ENCODE data around the gene GJA3. TPM values are rescaled to one million over a fixed set of nuclear protein-coding genes. Genes with fewer than 3 reads are reported as not detected.

GJA3 gene
- total RNA-seq, result under 1 TPM; 0.75 to 0.76 TPM

DNA sequence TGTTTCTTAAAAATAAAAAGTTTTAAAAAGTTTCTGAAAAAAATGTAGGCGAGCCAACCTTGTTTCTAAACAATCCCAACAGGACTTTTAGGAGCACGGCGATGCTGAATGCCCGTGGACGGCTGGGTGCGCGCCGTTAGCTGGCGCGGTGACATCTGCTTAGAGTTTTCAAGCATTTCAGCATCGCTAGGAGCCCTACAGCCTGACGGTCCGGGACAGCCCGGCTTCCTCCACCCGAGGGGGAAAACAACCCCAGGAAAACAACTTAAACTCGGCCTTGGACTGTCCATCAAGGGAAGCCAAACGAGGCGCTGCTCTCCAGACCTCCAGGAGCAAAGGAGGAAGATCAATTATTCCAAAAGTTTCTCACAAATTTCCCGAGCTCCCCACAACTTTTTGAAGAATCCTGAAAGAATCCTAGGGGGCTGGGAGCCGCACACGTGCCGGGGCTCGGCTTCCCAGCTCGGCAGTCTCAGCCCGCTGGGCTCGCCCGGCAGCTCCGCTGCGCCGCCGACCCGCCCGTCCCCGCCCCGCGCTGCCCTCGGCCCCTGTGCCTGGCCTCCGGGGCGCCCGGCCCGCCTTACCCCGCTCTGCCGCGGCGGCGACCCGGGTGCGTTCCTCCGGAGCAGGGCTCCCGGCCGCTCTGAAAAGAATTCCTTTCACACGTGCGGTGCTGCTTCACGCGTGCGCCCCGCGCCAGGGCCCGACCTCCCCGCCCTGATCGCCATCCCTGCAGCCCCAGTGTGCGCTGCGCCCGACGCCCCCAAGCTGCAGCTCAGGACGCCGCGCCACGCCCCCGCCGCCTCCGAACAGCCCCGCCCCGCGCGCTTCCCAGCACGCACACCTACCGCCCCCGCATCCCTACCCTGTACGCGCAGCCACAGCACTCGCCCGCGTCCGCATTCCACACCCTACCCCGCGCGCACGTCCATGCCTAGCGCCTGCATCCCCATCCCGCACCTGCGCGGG, at the start of gene GJA3:
TSS of gene GJA3 (minus strand) at position 747 of the 969 bp plus-strand sequence. CDS start 17,764 bp downstream, outside the sequence.
- ATAC-seq, result peak; percentile 81

DNA sequence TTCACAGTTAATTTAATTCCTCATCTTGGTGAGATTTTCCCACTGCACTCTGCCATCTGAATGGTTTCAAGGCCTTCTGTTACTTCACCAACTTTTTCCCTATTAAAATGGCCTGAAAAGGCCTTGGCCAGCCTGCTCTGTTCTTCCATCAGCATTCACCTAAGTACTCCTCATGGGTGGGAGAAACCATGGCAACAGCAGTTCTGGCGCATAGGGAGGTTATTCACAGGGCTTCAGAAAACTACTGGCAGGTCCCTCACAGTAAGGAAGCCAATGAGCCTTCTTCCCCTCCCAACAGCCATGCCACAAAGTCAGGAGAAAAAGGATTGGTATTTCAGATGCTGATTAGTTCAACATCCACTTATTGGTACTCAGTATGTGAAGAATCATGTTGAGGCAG, 49.1 kb upstream of the GJA3 start:
- peaks cover 15% of the 10 kb centered on the region for H3K27me3 Mint-ChIP-seq
- no peak overlapping the region for H3K4me3 Mint-ChIP-seq
- no peaks in the 10 kb centered on the region for H3K36me3 Mint-ChIP-seq
- no peak overlapping the region for H3K27ac Mint-ChIP-seq
- no peaks in the 10 kb centered on the region for H3K4me1 Mint-ChIP-seq
- CTCF ChIA-PET, result interaction anchor here (1.2 kb wide), 1 partner anchor 13 kb away, joined by 4 read pairs; no protein-coding TSS in a partner anchor
- ATAC-seq (no peak), DNase-seq (no peak)
- no peaks in the 10 kb centered on the region for H3K9me3 Mint-ChIP-seq (ENCODE audit: low read depth)

More for the DNA sequence above, at the start of gene GJA3:
- H3K9me3 Mint-ChIP-seq (ENCODE audit: low read depth), result no peaks in the 10 kb centered on the region
- H3K27ac Mint-ChIP-seq, result peak within 1 kb of the TSS; percentile 5
- CTCF ChIA-PET, result interaction anchor here (0.9 to 4.4 kb wide), 4 partner anchors 17 to 175 kb away, joined by 3 to 37 read pairs (median 16); no protein-coding TSS in a partner anchor
- H3K4me3 Mint-ChIP-seq, result peak within 1 kb of the TSS; percentile 76
- peaks cover 21% of the 10 kb centered on the region for H3K4me1 Mint-ChIP-seq
- H3K36me3 Mint-ChIP-seq, result no peaks in the 10 kb centered on the region
- peak; percentile 73 for DNase-seq
- H3K27me3 Mint-ChIP-seq, result peaks cover 41% of the 10 kb centered on the region

DNA sequence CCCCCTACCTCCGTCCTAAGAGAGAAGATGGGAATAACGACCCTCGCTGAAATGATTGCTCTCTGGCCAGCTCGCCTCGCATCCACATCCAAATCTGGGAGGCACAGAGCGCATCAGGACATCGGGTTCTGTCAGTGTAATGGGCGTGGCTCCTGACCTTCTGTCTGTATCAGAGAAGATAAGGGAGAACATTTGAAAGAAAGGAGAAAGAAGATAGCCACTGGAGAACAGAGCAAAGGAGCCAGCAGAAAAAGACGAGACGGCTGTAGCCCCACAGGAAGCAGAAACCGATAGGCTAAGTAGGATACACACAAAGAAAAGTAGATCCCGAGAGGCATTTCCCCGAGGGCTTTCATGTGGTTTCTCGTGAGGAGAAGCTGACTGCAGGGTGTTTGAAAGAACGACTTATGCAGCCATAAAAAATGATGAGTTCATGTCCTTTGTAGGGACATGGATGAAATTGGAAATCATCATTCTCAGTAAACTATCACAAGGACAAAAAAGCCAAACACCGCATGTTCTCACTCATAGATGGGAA, 45.9 kb upstream of the GJA3 start:
- H3K27ac Mint-ChIP-seq, result no peak overlapping the region
- CTCF ChIA-PET, result interaction anchor here (1.2 kb wide), 1 partner anchor 9 kb away, joined by 4 read pairs; no protein-coding TSS in a partner anchor
- no peaks in the 10 kb centered on the region for H3K36me3 Mint-ChIP-seq
- H3K9me3 Mint-ChIP-seq (ENCODE audit: low read depth), result peaks cover under 1% of the 10 kb centered on the region
- no peak for ATAC-seq
- no peak for DNase-seq
- H3K4me1 Mint-ChIP-seq, result no peaks in the 10 kb centered on the region
- peaks cover 19% of the 10 kb centered on the region for H3K27me3 Mint-ChIP-seq
- no peak overlapping the region for H3K4me3 Mint-ChIP-seq

DNA sequence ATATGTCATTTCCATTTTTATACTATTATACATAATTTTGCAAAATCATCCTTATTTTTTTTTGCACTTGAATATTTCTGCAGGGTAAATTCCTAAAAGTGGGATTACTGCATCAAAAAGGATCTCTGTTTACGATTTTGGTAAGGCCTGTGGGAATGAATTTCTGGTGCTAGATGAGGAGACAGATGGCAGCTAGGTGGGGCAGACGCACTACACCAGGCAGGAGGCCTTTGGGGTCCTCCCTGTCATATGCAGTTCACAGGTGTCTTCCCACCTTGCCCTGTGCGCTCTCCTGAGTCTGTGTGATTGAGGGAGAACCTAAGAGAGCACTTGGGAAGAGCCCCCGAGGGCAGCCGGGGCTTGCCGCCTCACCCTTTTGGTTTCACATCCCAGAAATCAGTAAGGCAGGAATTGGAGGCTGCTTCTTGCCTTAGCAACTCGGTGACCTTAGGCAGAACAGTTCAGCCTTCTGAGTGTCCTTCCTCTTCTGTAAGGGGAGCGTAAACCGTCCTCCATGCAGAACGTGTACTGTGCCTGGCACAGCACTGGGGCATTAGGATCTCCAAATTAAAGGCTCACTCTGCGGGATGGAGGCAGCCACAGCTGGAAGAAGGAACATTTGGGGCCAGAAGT, 45.3 kb upstream of the GJA3 start:
- no peak for DNase-seq
- peaks cover 3% of the 10 kb centered on the region for H3K9me3 Mint-ChIP-seq (ENCODE audit: low read depth)
- peaks cover 21% of the 10 kb centered on the region for H3K27me3 Mint-ChIP-seq
- H3K36me3 Mint-ChIP-seq, result no peaks in the 10 kb centered on the region
- no peak overlapping the region for H3K27ac Mint-ChIP-seq
- CTCF ChIA-PET, result interaction anchor here (1.2 kb wide), 1 partner anchor 9 kb away, joined by 4 read pairs; no protein-coding TSS in a partner anchor
- ATAC-seq, result no peak
- H3K4me1 Mint-ChIP-seq, result no peaks in the 10 kb centered on the region
- H3K4me3 Mint-ChIP-seq, result no peak overlapping the region

DNA sequence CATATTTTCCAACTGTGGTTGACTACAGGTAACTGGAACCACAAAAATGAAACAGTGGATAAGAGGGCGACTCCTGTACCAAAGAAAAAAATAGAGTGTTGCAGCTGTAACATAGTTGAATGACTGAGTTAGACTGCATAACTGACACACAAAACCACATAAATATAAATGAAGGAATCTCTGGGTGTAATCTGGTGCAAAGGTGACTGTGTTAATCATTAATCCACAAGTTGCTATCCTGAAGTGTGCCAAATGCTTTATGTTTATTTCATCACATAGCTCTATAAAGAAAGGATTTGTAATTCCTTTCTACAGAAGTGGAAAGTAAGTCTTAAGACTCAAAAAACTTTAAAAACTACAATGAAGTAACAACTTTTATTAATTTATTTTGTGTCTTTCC, 37.9 kb upstream of the GJA3 start:
- CTCF ChIA-PET, result interaction anchor here (1.1 to 2.4 kb wide), 3 partner anchors 13 to 277 kb away, joined by 3 to 9 read pairs (median 6); no protein-coding TSS in a partner anchor
- peaks cover 54% of the 10 kb centered on the region for H3K27me3 Mint-ChIP-seq

DNA sequence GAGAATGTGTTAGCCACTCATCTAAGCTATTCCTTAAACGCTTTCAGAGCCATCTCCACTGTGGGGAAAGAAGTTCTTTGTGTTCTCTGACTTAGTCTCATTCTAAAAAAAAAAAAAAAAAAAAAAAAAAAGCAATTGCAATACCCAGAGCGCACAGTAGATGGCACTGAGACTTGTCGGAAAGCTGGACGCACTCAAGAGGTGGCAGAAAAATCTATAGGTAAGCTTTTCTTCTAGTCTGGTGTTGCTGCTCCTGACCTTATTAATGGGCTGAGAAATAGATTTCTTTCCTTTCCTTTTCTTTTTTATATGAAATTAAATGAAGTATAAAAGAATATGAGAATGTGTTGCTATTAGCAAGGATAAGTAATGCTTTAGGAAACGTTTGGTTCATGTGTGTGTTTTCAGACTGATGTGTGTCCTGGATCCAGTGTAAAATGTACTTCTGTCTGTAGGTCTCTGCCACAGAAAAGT, 36.5 kb upstream of the GJA3 start:
- peaks cover 51% of the 10 kb centered on the region for H3K27me3 Mint-ChIP-seq
- ATAC-seq, result peak; percentile 48
- H3K4me3 Mint-ChIP-seq, result no peak overlapping the region
- no peaks in the 10 kb centered on the region for H3K36me3 Mint-ChIP-seq
- H3K4me1 Mint-ChIP-seq, result peaks cover 21% of the 10 kb centered on the region
- H3K9me3 Mint-ChIP-seq (ENCODE audit: low read depth), result peaks cover 3% of the 10 kb centered on the region
- CTCF ChIA-PET, result interaction anchor here (0.6 to 2.4 kb wide), 28 partner anchors 8 to 631 kb away, joined by 3 to 10 read pairs (median 4); partner anchors contain the start of gene IL17D
- H3K27ac Mint-ChIP-seq, result no peak overlapping the region
- DNase-seq, result no peak

More for the DNA sequence above, 37.9 kb upstream of the GJA3 start:
- H3K4me1 Mint-ChIP-seq, result peaks cover 16% of the 10 kb centered on the region
- no peaks in the 10 kb centered on the region for H3K36me3 Mint-ChIP-seq
- DNase-seq (no peak), ATAC-seq (no peak)
- H3K4me3 Mint-ChIP-seq, result no peak overlapping the region
- H3K9me3 Mint-ChIP-seq (ENCODE audit: low read depth), result peaks cover 3% of the 10 kb centered on the region
- no peak overlapping the region for H3K27ac Mint-ChIP-seq

DNA sequence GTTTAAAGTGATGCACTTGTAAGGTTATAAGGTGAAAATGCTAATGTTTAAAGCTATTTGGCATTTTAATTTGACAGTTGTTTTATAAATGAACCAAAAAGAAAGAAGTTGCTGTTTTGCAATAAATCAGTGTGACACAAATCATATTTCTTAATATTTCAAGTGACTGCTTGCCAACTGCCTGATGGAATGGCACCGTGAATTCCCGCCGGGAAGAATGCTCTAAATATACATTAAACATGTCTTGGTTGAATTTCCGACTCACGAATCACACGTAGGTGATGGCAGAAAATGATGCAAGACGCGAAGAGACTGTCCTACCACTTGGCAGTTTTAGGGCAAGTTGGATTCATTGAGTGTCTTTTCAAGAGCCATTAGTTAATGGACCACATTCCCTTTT, 34.9 kb upstream of the GJA3 start:
- DNase-seq (no peak), ATAC-seq (no peak)
- Mint-ChIP-seq H3K36me3 (no peaks in the 10 kb centered on the region), H3K27me3 (peaks cover 62% of the 10 kb centered on the region), H3K27ac (no peak overlapping the region), H3K9me3 (ENCODE audit: low read depth) (no peaks in the 10 kb centered on the region), H3K4me3 (no peak overlapping the region), H3K4me1 (peaks cover 24% of the 10 kb centered on the region)
- CTCF ChIA-PET, result interaction anchor here (0.7 to 2.5 kb wide), 4 partner anchors 13 to 729 kb away, joined by 3 to 17 read pairs (median 4); no protein-coding TSS in a partner anchor

DNA sequence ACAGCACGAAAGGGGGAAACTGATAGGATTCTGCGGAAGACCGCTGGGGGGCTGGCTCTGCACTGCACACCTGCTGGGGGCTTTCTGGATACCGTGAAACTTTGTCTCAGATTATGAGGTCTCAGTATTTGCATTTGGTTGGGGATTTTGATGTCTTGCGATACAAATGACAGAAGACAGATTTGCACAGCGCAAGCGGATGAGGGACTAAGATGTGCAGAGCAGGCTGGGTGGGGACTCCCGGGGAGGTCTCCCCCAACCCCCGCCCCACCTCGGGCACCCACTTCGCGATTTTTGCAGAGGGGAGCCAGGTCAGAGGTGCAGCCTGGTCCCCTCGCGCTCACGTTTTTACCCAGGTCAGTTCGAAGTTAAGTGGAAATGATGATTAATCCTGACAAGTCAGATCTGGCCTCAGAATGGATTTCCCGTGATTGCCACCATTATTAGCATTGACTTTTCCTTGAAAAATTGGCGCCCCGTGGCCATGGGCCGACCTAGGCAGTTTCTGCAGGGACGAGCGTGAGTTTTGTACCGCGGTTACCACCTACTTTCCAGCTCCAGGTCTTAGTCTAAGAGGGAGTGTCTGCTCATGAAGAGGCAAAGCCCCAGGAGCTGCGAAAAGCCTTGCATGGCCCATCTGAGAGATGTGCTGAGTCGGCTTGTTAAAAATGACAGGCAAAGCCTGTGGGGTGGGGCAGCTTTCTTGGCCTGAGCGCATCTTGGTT, 33.2 kb upstream of the GJA3 start:
- Mint-ChIP-seq H3K4me3 (peak overlapping the region; percentile 44), H3K27ac (no peak overlapping the region), H3K9me3 (ENCODE audit: low read depth) (no peaks in the 10 kb centered on the region), H3K36me3 (no peaks in the 10 kb centered on the region), H3K27me3 (peaks cover 60% of the 10 kb centered on the region), H3K4me1 (peaks cover 26% of the 10 kb centered on the region)
- ATAC-seq, result peak; percentile 7
- no peak for DNase-seq
- CTCF ChIA-PET, result interaction anchor here (0.6 to 2.5 kb wide), 5 partner anchors 11 to 734 kb away, joined by 3 to 17 read pairs (median 4); no protein-coding TSS in a partner anchor

DNA sequence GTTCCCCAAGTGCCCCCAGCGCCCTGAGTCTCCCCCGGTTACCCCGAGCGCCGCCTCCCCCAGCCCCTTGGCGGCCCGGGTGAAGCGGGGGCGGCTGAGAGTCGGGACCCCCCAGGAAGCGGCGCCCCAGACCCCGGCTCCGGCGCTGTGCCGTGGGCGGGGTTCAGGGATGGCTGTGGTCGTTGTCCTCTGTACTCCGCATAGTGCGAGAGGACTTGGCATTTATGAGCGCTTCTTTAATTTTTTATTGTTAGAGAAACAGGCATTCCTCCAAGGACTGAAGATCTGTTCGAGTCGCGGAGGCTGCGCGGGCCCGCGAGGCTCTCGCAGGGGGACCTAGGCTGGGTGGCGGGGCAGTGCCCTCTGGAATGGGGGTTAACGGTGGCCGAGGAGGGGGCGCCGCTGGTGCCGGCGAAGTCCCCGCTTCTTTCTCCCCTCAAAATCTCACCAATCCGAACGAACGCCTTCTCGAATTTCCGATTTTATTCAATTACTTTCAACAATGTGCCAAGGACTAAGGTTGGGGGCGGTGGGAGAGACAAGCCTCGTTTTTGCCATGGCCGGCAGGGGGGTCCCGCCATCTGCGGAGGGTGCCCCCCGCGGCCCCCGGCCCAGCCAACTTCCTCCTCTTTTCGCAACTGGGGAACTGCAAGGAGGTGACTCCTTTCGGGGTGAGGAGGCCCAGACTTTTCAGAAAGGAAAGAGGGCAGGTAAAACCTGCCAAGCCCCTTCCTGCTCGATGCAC, 32.5 kb upstream of the GJA3 start:
- CTCF ChIA-PET, result interaction anchor here (0.6 to 3.3 kb wide), 3 partner anchors 12 to 734 kb away, joined by 3 to 23 read pairs (median 4); no protein-coding TSS in a partner anchor
- no peak for DNase-seq
- ATAC-seq, result peak; percentile 27
- H3K9me3 Mint-ChIP-seq (ENCODE audit: low read depth), result no peaks in the 10 kb centered on the region
- H3K36me3 Mint-ChIP-seq, result no peaks in the 10 kb centered on the region
- peaks cover 57% of the 10 kb centered on the region for H3K27me3 Mint-ChIP-seq
- H3K4me3 Mint-ChIP-seq, result peak overlapping the region; percentile 44
- peaks cover 26% of the 10 kb centered on the region for H3K4me1 Mint-ChIP-seq
- no peak overlapping the region for H3K27ac Mint-ChIP-seq

DNA sequence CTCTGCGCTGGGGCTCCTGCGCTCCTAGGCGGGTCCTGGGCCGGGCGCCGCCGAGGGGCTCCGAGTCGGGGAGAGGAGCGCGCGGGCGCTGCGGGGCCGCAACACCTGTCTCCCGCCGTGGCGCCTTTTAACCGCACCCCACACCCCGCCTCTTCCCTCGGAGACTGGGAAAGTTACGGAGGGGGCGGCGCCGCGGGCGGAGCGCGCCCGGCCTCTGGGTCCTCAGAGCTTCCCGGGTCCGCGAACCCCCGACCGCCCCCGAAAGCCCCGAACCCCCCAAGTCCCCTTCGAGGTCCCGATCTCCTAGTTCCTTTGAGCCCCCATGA, 31.9 kb upstream of the GJA3 start, which contains the start of gene GJB2:
TSS of gene GJB2 (minus strand) at position 103 of the 326 bp plus-strand sequence. CDS start 3,357 bp downstream, outside the sequence.
- DNase-seq (no peak), ATAC-seq (peak; percentile 50)
- peaks cover 57% of the 10 kb centered on the region for H3K27me3 Mint-ChIP-seq
- H3K4me3 Mint-ChIP-seq, result peak within 1 kb of the TSS; percentile 55
- H3K9me3 Mint-ChIP-seq (ENCODE audit: low read depth), result no peaks in the 10 kb centered on the region
- H3K4me1 Mint-ChIP-seq, result peaks cover 26% of the 10 kb centered on the region
- H3K36me3 Mint-ChIP-seq, result no peaks in the 10 kb centered on the region
- CTCF ChIA-PET, result interaction anchor here (3.3 kb wide), 1 partner anchor 11 kb away, joined by 23 read pairs; no protein-coding TSS in a partner anchor
- no peak within 1 kb of the TSS for H3K27ac Mint-ChIP-seq

DNA sequence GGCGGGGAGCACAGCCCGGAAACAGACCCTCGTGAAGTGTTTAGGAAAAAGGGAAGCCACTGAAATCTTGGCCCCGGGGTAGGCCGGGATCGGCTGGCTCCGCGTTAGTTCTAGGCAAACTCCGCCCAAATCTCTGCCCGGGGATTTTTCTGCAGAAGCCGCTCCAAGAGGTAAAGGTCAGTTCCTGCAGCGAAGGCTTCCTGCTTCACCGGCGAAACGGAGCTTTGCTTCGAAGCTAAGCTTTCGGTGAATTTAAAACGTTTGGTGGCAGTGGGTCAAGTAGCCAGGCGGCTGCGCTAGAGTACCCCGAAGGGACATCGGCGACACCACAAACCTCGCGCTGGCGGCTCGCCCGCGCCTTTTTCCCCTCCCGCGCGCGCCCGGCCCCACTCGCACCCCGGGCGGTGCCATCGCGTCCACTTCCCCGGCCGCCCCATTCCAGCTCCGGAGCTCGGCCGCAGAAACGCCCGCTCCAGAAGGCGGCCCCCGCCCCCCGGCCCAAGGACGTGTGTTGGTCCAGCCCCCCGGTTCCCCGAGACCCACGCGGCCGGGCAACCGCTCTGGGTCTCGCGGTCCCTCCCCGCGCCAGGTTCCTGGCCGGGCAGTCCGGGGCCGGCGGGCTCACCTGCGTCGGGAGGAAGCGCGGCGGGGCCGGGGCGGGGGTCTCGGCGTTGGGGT, 31.4 kb upstream of the GJA3 start:
- DNase-seq (no peak), ATAC-seq (peak; percentile 37)
- no peak overlapping the region for H3K27ac Mint-ChIP-seq
- H3K4me3 Mint-ChIP-seq, result peak overlapping the region; percentile 55
- CTCF ChIA-PET, result interaction anchor here (1.2 to 3.3 kb wide), 2 partner anchors 11 to 28 kb away, joined by 3 to 23 read pairs; no protein-coding TSS in a partner anchor
- no peaks in the 10 kb centered on the region for H3K36me3 Mint-ChIP-seq
- H3K27me3 Mint-ChIP-seq, result peaks cover 57% of the 10 kb centered on the region
- H3K4me1 Mint-ChIP-seq, result peaks cover 26% of the 10 kb centered on the region
- no peaks in the 10 kb centered on the region for H3K9me3 Mint-ChIP-seq (ENCODE audit: low read depth)
